ENCODE measurements around the gene USH1C. TPM values are rescaled to one million over a fixed set of nuclear protein-coding genes. Genes with fewer than 3 reads are reported as not detected.

The USH1C gene
- total and polyA plus RNA-seq, 4 donors: 0.10 to 0.55 (median 0.13) TPM

GRCh38 chr11:17477084-17477333 lies 67.2 kb downstream of the USH1C start:
- Histone ChIP-seq H3K4me3 (no peak overlapping the region), H3K27me3 (ENCODE audit: control insufficient read depth in 3 of 3, insufficient read depth in 3 of 3, low read length in 2 of 3) (peaks cover 10 to 63% (median 50%) of the 10 kb centered on the region in 3 donors), H3K27ac (ENCODE audit: low read depth in 1 of 2, low read length in 1 of 2) (no peak overlapping the region), H3K4me1 (ENCODE audit: control insufficient read depth in 5 of 5, insufficient read depth in 5 of 5, low read length in 5 of 5) (peaks cover 0 to 9% (median 0%) of the 10 kb centered on the region in 5 donors), H3K9ac (ENCODE audit: insufficient read depth in 1 of 2, low read length in 2 of 2) (no peak overlapping the region), H3K36me3 (ENCODE audit: control insufficient read depth in 4 of 4, insufficient read depth in 4 of 4, low read length in 4 of 4) (no peaks in the 10 kb centered on the region), H3K9me3 (ENCODE audit: control insufficient read depth in 4 of 4, insufficient read depth in 3 of 4, low read length in 3 of 4) (peaks cover 0 to 2% (median 0%) of the 10 kb centered on the region in 4 donors)
- no peak for TF ChIP-seq CTCF (IDR thresholded peaks at IDR 0.05; ENCODE audit: control extremely low read depth, extremely low read depth)
- ATAC-seq (ENCODE audit: insufficient read depth, low FRiP score): no peak
- 11 to 12% methylated on average over 9 of the region's 9 CpGs for WGBS, 2 donors
- no peak for DNase-seq

GRCh38 chr11:17476317-17477083 lies 67.7 kb downstream of the USH1C start, which contains the start of gene ABCC8:
Gene ABCC8, minus strand, starts transcription at chr11:17476845. Its CDS starts 69 bp downstream, at chr11:17476776.
- no peaks in the 10 kb centered on the region for H3K9me3 ChIP-seq (ENCODE audit: control insufficient read depth in 4 of 4, insufficient read depth in 3 of 4, low read length in 3 of 4)
- peak in 1 of 3 donors; percentile 15 for DNase-seq
- H3K4me1 ChIP-seq (ENCODE audit: control insufficient read depth in 5 of 5, insufficient read depth in 5 of 5, low read length in 5 of 5): peaks cover 0 to 9% (median 0%) of the 10 kb centered on the region in 5 donors
- WGBS, 2 donors: 2% methylated on average over 49 to 80 of the region's 80 CpGs
- H3K27me3 ChIP-seq (ENCODE audit: control insufficient read depth in 3 of 3, insufficient read depth in 3 of 3, low read length in 2 of 3): peaks cover 10 to 63% (median 52%) of the 10 kb centered on the region in 3 donors
- no peaks in the 10 kb centered on the region for H3K36me3 ChIP-seq (ENCODE audit: control insufficient read depth in 4 of 4, insufficient read depth in 4 of 4, low read length in 4 of 4)
- H3K4me3 ChIP-seq: no peak within 1 kb of the TSS
- no peak for TF ChIP-seq CTCF (IDR thresholded peaks at IDR 0.05; ENCODE audit: control extremely low read depth, extremely low read depth)
- H3K9ac ChIP-seq (ENCODE audit: insufficient read depth in 1 of 2, low read length in 2 of 2): no peak within 1 kb of the TSS
- no peak within 1 kb of the TSS for H3K27ac ChIP-seq (ENCODE audit: low read depth in 1 of 2, low read length in 1 of 2)
- ATAC-seq (ENCODE audit: insufficient read depth, low FRiP score): no peak

- Histone ChIP-seq H3K4me3 (no peak overlapping the region), H3K4me1 (ENCODE audit: control insufficient read depth in 5 of 5, insufficient read depth in 5 of 5, low read length in 5 of 5) (peaks cover 0 to 9% (median 0%) of the 10 kb centered on the region in 5 donors), H3K36me3 (ENCODE audit: control insufficient read depth in 4 of 4, insufficient read depth in 4 of 4, low read length in 4 of 4) (no peaks in the 10 kb centered on the region), H3K27me3 (ENCODE audit: control insufficient read depth in 3 of 3, insufficient read depth in 3 of 3, low read length in 2 of 3) (peaks cover 10 to 63% (median 53%) of the 10 kb centered on the region in 3 donors), H3K9me3 (ENCODE audit: control insufficient read depth in 4 of 4, insufficient read depth in 3 of 4, low read length in 3 of 4) (peaks cover 0 to 3% (median 0%) of the 10 kb centered on the region in 4 donors), H3K9ac (ENCODE audit: insufficient read depth in 1 of 2, low read length in 2 of 2) (no peak overlapping the region), H3K27ac (ENCODE audit: low read depth in 1 of 2, low read length in 1 of 2) (no peak overlapping the region)
- 4 to 6% methylated on average over 29 to 31 of the region's 31 CpGs for WGBS, 2 donors
- ATAC-seq (ENCODE audit: insufficient read depth, low FRiP score): no peak
- no peak for DNase-seq
- TF ChIP-seq CTCF (IDR thresholded peaks at IDR 0.05; ENCODE audit: control extremely low read depth, extremely low read depth): no peak
Observed at GRCh38 chr11:17475666-17476316, 68.4 kb downstream of the USH1C start.

Measured in lung (tissue), 12 donors.